HepG2 (cell line): ENCODE measurements around the gene P3H3. TPM values are rescaled to one million over a fixed set of nuclear protein-coding genes. Genes with fewer than 3 reads are reported as not detected.

Experiments used
- BCL3 ChIP-seq: sonication (generic); formaldehyde crosslinking; IDR thresholded peaks from 2 replicates; pipeline ENCODE4 v1.5.1; 2020; ENCODE audit warnings: mild to moderate bottlenecking, missing genetic modification reagents, moderate library complexity
- HIC2 ChIP-seq: sonication (generic); formaldehyde crosslinking; IDR thresholded peaks from 2 replicates; pipeline ENCODE4 v1.9.0; 2022; ENCODE audit warnings: low read depth, missing genetic modification reagents
- LBX2 ChIP-seq: sonication (generic); formaldehyde crosslinking; IDR thresholded peaks from 2 replicates; pipeline ENCODE4 v1.5.0; 2020; ENCODE audit warnings: missing genetic modification reagents, mild to moderate bottlenecking, borderline replicate concordance
- MNT ChIP-seq: fragments of 450-650 bp; IDR thresholded peaks from 2 replicates; pipeline ENCODE4 v1.6.1; 2016
- NCOA5 ChIP-seq: sonication (generic); formaldehyde crosslinking; IDR thresholded peaks from 2 replicates; pipeline ENCODE4 v1.4.0; 2020; ENCODE audit warnings: missing genetic modification reagents
- PBX2 ChIP-seq: IDR thresholded peaks from 2 replicates; pipeline ENCODE4 v1.6.1; 2016; ENCODE audit warnings: control low read depth
- POGZ ChIP-seq: sonication (generic); formaldehyde crosslinking; IDR thresholded peaks from 2 replicates; pipeline ENCODE4 v1.4.0; 2020; ENCODE audit warnings: mild to moderate bottlenecking, missing genetic modification reagents
- RAD21 ChIP-seq: fragments of 450-650 bp; formaldehyde crosslinking; IDR thresholded peaks from 2 replicates; pipeline ENCODE4 v1.5.0; 2020; ENCODE audit warnings: mild to moderate bottlenecking
- RFX3 ChIP-seq: IDR thresholded peaks from 2 replicates; pipeline ENCODE4 v1.6.1; 2016; ENCODE audit warnings: missing biosample characterization, missing genetic modification reagents
- SIX4 ChIP-seq: sonication (generic); formaldehyde crosslinking; IDR thresholded peaks from 2 replicates; pipeline ENCODE4 v1.4.0; 2020; ENCODE audit warnings: missing genetic modification reagents
- TAF1 ChIP-seq: sonication (generic); formaldehyde crosslinking; IDR thresholded peaks from 2 replicates; pipeline ENCODE4 v1.4.0; 2020; ENCODE audit warnings: missing genetic modification reagents
- TBL1XR1 ChIP-seq: fragments of 150-350 bp; IDR thresholded peaks from 2 replicates; pipeline ENCODE4 v1.6.1; 2014; ENCODE audit warnings: borderline replicate concordance, low read length; ENCODE audit not compliant: partially characterized antibody
- THRA ChIP-seq: sonication (generic); formaldehyde crosslinking; IDR thresholded peaks from 2 replicates; pipeline ENCODE4 v1.4.0; 2020; ENCODE audit warnings: missing genetic modification reagents, borderline replicate concordance
- ZFYVE20 ChIP-seq: sonication (generic); formaldehyde crosslinking; IDR thresholded peaks from 2 replicates; pipeline ENCODE4 v1.8.0; 2023; ENCODE audit warnings: low read depth, mild to moderate bottlenecking, moderate library complexity, missing genetic modification reagents, borderline replicate concordance
- ZNF513 ChIP-seq: sonication (generic); formaldehyde crosslinking; conservative IDR thresholded peaks from 2 replicates; pipeline ENCODE4 v1.5.0; 2020; ENCODE audit warnings: missing genetic modification reagents
- ZNF567 ChIP-seq: sonication (generic); formaldehyde crosslinking; IDR thresholded peaks from 2 replicates; pipeline ENCODE4 v1.8.1; 2023; ENCODE audit warnings: mild to moderate bottlenecking, missing genetic modification reagents, borderline replicate concordance
- ZNF615 ChIP-seq: sonication (generic); formaldehyde crosslinking; IDR thresholded peaks from 2 replicates; pipeline ENCODE4 v1.5.0; 2020; ENCODE audit warnings: mild to moderate bottlenecking, missing genetic modification reagents, borderline replicate concordance
- ZNF740 ChIP-seq: sonication (generic); formaldehyde crosslinking; IDR thresholded peaks from 2 replicates; pipeline ENCODE4 v1.4.0; 2020; ENCODE audit warnings: missing genetic modification reagents
- ZNF75D ChIP-seq: sonication (generic); formaldehyde crosslinking; IDR thresholded peaks from 2 replicates; pipeline ENCODE4 v1.8.1; 2023; ENCODE audit warnings: missing genetic modification reagents, mild to moderate bottlenecking, borderline replicate concordance
- polyA plus RNA-seq, 8 experiments: library from polyadenylated mRNA; depleted of rRNA in 3 of 8; stranded (reverse) in 7 of 8; unstranded in 1 of 8; fragments of >200 nt; fragmentation: Illumina TruSeq in 4 of 8; extraction: Trizol in 4 of 8; gene quantifications; 2 replicates each; pipeline versions ENCODE4 v1.2.1 to v1.2.3, GENCODE V29; 2011 to 2016; ENCODE audit warnings: low read depth in 4 of 8, missing spikeins in 1 of 8, mixed read lengths in 1 of 8; ENCODE audit not compliant: insufficient read depth in 1 of 8
- total RNA-seq, 5 experiments: library from RNA; depleted of rRNA; stranded (reverse); fragments of >200 nt; fragmentation: Illumina TruSeq; extraction: Trizol; gene quantifications; 2 replicates each; pipeline ENCODE4 v1.2.3, GENCODE V29; 2016; ENCODE audit warnings: low read depth in 1 of 5

P3H3 gene
- total and polyA plus RNA-seq, 2 of the 13 experiments (the other 11 are each of a cell fraction or from before 2014, with no cell fraction given) = 20.1 to 20.5 TPM

GRCh38 chr12:6851921-6852650, 23.9 kb downstream of the P3H3 start, which contains the start of gene USP5 (continued):
- peak; percentile 90 for TF ChIP-seq PBX2 (CRISPR knock-in tag)
- TF ChIP-seq ZNF615 (CRISPR knock-in tag) = no peak
- no peak for TF ChIP-seq SIX4
- TF ChIP-seq RAD21 (CRISPR knock-in tag) = peak; percentile 65
- TF ChIP-seq THRA = no peak; the same call in 1 of the 2 replicates
- TF ChIP-seq NCOA5 (CRISPR knock-in tag) = no peak
- TF ChIP-seq RFX3 (CRISPR knock-in tag) = no peak
- no peak; the same call in 1 of the 2 replicates for TF ChIP-seq BCL3 (CRISPR knock-in tag)
- TF ChIP-seq ZNF513 (CRISPR knock-in tag) = peak; percentile 93; the same call in 1 of the 2 replicates
- TF ChIP-seq LBX2 = no peak
- TF ChIP-seq ZNF75D (CRISPR knock-in tag) = no peak
- TF ChIP-seq ZNF740 = no peak
- peak; percentile 29; the same call in 1 of the 2 replicates for TF ChIP-seq MNT
- TF ChIP-seq TAF1 (CRISPR knock-in tag) = peak; percentile 69; the same call in 1 of the 2 replicates
- TF ChIP-seq POGZ (CRISPR knock-in tag) = peak; percentile 33; the same call in 1 of the 2 replicates
- TF ChIP-seq ZNF567 (CRISPR knock-in tag) = peak; percentile 88; the same call in 1 of the 2 replicates
- TF ChIP-seq HIC2 (CRISPR knock-in tag) = no peak
- no peak for TF ChIP-seq ZFYVE20 (CRISPR knock-in tag)
- TF ChIP-seq TBL1XR1 = peak; percentile 91
